Esophagus squamous epithelium (tissue), 4 donors: ENCODE results near the gene CYP1A2.

Experiments
- POLR2A ChIP-seq, 4 donors: fragments of 450-650 bp; IDR thresholded peaks; one replicate each; pipeline ENCODE4 v1.6.1; 2017; ENCODE audit warnings: antibody characterized with exemption in 4 of 4, mild to moderate bottlenecking in 4 of 4, moderate library complexity in 3 of 4
- TF ChIP-seq, protein P1 (sequence below), 6 experiments: fragments of 450-650 bp in 4 of 6; fragments of 200-600 bp in 2 of 6; sonication (generic) in 2 of 6; IDR thresholded peaks; one replicate each; pipeline ENCODE4 v1.5.1; 2016 to 2019; ENCODE audit warnings: antibody characterized with exemption in 6 of 6, mild to moderate bottlenecking in 4 of 6, moderate library complexity in 4 of 6

- TF ChIP-seq, protein P1, sequence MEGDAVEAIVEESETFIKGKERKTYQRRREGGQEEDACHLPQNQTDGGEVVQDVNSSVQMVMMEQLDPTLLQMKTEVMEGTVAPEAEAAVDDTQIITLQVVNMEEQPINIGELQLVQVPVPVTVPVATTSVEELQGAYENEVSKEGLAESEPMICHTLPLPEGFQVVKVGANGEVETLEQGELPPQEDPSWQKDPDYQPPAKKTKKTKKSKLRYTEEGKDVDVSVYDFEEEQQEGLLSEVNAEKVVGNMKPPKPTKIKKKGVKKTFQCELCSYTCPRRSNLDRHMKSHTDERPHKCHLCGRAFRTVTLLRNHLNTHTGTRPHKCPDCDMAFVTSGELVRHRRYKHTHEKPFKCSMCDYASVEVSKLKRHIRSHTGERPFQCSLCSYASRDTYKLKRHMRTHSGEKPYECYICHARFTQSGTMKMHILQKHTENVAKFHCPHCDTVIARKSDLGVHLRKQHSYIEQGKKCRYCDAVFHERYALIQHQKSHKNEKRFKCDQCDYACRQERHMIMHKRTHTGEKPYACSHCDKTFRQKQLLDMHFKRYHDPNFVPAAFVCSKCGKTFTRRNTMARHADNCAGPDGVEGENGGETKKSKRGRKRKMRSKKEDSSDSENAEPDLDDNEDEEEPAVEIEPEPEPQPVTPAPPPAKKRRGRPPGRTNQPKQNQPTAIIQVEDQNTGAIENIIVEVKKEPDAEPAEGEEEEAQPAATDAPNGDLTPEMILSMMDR (IDR thresholded peaks at IDR 0.05): no peak
- TF ChIP-seq POLR2A (IDR thresholded peaks at IDR 0.05): no peak
Observed at GRCh38 chr15:74799255-74799855, 50.7 kb downstream of the CYP1A2 start.
